HG02973 (cell line): Measurements from ENCODE around the gene PADI3.

Experiments
- ATAC-seq: cut with Tn5 transposase; IDR thresholded peaks from one replicate; pipeline ENCODE4 v1.9.1; 2021; ENCODE audit warnings: moderate library complexity; ENCODE audit not compliant: unreplicated experiment

The PADI3 gene

GRCh38 chr1:17270891-17271765 is 22.2 kb downstream of the PADI3 start:
- no peak for ATAC-seq

DNA sequence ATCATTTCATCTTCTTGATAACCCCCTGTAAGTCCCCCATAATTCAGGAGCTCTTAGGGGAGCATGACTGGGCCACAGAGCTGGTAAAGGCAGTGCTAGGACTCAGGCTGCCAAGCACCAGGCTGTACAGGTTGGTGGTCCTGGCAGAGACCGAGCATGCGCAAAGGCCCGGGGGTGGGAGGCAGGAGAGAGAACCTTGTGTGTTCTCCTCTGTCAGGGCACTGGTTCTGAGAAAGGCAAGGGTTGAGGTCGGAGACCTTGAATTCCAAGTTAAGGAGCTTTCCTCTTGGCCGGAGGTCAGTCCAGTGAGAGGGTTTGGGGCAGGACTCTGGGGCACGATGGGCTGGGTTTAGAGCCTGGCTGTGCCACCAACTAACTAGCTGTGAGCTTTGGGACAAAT is 23.2 kb downstream of the PADI3 start:
- ATAC-seq = no peak

- no peak for ATAC-seq
Measured at GRCh38 chr1:17272646-17273045, 23.7 kb downstream of the PADI3 start.

GRCh38 chr1:17273096-17273495 is 24.2 kb downstream of the PADI3 start:
- no peak for ATAC-seq

DNA sequence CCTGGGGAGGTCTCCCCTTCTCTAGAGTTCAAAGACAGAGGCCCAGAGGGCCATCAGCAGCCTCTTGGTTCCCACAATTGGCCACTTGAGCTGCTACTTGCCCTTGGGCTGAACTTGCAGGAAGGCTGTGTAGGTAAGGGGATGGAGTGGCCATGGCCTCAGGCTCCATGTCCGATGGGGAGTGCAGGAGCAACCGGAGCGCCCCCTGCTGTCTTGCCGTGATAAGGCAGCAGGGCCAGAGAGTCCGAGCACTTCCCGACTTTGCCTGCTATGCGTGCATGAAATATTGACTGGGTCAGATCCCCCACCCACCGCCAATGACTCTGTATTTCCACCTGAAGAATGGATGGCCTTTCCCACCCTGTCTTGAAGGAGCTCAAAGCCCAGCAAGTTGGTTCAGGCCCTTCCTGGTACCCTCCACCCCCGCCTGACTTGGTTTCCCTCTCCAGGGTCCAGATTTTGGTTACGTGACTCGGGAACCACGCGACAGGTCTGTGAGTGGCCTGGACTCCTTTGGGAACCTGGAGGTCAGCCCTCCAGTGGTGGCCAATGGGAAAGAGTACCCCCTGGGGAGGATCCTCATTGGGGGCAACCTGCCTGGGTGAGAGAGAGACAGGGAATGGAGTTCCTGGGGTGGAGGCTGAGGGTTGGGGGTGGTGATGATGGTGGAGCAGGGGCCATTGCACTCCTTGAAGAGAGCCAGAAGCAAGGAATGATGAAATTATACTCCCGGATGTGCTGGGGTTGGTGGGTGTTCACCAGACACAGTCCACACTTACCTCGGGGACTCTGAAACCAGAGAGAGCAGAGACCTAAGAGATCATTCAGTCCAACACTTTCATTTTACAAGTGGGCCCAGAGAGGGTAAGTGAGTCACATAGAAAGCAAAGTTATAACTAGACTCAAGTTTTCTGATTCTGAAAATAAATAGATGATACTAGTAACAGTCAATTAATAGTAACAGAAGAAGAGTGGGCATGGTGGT is 25.6 kb downstream of the PADI3 start:
- ATAC-seq = no peak

GRCh38 chr1:17276568-17276967 is 27.7 kb downstream of the PADI3 start:
- ATAC-seq = no peak

GRCh38 chr1:17277511-17278159 is 28.7 kb downstream of the PADI3 start:
- ATAC-seq = no peak

DNA sequence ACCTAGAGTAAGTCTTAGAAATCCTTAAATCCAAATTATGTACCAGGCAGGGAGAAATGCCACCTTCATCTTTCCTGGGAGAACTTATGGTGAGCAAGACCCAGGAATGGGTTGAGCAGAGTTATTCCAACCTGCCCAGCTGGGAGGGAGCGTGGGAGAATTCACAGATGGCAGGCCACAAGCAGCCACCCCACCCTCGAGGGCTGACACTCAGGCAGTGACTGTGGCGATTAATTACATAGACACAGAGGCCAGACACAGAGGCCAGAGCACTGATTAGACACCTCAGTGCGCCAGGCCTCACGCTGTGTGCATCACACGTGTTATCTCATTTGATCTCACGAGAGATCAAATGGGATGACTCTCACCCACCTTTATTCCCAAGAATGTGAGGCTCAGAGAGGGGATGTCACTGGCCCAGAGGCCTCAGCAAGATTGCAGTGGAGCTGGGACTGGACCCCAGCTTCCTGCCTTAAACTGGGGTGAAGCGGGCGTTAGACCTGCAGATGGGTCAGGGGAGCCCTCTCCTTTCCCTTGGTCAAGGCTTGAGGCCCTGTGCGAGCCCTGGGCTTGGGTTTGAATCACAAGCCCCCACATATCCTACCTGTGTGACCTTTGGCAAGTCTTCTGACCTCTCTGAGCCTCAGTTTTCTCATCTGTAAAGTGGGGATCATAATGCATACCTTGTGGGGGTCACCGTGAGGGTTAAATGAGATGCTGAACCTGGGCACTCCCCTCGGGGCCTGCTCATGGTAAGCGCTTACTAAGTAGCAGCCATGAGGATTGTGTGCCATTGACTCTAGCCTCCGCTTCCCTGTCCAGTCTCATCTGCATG is 30.3 kb downstream of the PADI3 start:
- no peak for ATAC-seq

DNA sequence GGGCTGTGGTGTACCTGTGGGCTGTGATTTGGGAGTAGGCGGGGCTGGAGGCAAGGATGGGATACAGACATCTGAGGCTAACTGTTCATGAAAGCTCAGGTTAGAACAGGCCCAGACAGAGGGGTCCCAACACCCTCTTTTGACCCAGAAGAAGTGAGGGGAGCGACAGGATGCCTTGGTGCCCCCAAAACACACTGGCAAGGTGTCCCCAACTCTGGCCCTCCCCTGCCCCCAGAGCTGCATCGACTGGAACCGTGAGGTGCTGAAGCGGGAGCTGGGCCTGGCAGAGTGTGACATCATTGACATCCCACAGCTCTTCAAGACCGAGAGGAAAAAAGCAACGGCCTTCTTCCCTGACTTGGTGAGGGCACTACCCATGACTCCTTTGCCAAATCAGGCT is 31.5 kb downstream of the PADI3 start:
- no peak for ATAC-seq

GRCh38 chr1:17280894-17281293 is 32.0 kb downstream of the PADI3 start:
- no peak for ATAC-seq

DNA sequence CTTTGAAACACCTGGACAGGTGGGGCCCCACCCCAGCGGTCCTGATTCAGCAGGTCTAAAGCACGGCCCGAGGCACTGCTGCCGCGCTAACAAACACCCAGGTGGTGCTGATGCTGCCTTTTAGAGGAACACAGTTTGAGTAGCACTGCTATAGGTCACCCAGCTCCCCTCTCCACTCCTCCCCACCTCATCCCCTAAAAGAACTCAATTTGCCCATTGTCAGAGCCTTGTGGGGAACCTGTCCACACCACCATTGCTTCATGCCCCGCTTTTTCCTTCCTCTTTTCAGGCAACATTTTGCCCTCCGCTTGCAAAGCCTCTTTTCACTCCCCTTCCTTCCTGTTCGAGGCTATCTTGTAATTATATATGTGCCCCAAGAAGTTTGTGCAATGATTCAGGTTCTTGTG is 32.9 kb downstream of the PADI3 start:
- ATAC-seq = no peak

DNA sequence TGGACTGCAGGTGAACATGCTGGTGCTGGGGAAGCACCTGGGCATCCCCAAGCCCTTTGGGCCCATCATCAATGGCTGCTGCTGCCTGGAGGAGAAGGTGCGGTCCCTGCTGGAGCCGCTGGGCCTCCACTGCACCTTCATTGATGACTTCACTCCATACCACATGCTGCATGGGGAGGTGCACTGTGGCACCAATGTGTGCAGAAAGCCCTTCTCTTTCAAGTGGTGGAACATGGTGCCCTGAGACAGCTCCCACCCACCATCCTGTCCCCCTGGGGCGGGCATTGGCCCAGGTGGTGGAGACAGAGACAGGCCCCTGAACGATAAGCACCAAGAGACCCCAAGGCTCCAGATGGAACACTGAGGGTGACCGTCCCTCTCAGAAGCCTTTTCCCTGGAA is 33.9 kb downstream of the PADI3 start:
- no peak for ATAC-seq

DNA sequence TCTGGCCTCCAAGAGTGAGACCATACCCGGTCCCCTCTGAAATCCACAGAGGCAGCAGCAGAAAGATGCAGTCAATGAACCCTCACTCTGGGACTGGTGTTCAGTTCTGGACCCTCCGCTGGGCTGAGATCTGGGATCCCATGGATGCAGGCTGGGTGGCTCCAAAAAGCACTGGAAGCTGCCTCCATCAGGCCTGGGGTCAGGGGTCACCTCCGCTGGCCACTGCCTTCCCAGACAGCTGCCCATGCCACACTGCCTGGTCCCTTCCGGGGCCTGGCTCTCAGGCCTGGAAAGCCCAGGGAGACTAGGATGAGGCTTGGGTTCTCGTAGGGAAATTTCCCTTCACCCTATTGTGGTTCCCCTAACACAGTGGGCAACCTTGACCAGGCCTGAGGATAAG is 37.7 kb downstream of the PADI3 start:
- ATAC-seq = no peak

DNA sequence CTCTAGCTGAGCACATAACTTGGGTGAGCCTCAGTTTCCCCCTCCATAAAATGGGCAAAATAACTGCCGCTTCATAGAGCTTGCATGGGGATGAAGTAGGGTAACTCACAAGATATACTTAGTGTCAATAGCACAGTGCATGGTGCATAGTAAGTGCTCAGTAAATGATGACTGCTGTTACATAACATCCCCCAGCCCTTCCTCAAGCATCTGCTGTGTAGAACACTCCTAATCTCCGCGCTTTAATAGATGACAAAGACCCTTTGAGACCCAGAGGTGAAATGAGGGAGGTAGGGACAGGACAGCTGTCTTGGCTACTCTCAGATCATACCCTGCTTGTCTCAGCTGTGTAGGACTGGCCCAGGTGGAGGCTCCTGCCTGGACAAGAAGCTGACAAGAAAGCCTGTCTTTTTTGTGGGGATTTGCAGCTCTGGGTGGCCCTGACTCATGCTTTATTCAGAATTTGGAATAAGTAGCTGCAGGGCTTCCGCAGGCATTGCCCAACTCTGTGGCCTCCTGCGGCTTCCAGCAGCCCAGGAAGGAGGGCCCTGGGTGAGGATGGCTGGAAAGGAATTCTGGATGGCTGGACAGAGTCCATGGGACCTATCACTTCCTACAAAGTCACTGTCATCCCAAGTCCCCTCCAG is 38.4 kb downstream of the PADI3 start:
- no peak for ATAC-seq

DNA sequence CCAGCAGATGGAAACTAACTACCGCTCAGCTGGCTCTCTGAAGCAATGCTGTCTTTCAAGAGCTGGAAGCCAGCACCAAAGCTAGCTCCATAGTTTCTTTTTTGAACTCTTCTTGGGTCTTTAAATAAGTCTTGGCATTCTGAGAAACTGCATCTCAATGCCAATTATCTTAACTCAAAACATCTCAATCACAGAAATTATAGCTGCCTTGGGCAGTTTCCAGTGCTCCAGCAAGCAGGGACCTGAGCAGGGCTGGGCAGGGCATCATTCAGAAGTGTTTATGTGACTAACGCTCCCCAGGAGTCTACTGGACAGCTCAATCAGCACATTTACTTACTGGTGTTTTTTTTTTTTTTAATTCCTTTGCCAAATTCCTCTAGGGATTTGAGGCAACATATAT is 40.8 kb downstream of the PADI3 start:
- no peak for ATAC-seq

DNA sequence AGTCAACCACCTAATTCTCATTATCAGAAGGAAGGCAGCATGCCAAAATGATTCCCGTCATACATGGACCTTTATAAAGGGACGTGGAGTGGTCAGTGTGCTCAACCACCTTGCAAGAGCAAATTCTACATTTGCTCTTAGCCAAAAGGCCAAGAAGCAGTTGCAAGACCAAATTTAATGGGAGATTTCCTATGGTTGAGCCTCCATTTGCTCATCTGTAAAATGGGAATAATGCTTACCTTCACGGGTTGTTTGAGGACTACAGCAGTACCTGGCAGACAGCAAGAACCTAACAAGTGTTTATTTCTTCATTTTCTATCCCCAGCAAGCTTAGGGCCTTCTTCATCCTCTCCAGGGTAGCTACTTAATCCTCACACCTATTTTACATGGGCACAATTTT is 41.7 kb downstream of the PADI3 start:
- ATAC-seq = no peak

DNA sequence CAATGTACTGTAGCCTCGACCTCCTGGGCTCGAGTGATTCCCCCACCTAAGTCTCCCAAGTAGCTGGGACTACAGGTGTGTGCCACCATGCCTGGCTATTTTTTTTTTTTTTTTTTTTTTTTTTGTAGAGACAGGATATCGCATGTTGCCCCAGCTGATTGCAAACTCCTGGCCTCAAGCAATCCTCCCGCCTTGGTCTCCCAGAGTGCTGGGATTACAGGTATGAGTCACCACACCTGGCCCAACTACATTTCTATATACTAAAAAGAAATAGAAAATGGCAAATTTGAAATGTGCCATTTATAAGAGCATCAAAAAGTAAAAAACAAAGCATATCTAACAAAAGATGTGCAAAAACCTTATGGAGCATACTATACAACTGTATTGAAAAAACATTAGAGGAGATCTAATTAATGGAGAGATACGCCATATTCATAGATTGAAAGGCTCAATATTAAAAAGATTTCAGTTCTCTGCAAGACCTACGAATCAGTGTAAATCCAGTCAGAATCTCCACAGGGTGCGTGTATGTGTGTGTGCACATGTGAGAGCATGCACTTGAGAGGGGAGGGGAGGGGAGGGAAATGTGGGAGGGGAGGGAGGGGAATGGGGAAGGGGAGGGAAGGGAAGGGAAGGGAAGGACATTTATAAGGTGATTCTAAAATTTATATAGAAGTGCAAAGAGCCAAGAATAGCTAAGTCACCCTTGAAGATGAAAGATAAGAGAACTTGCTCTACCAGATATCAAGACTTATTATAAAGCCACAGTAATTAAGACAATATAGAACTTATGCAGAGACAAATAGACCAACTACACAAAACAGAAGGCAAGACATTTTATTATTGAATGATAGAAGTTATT is 43.6 kb downstream of the PADI3 start:
- no peak for ATAC-seq

DNA sequence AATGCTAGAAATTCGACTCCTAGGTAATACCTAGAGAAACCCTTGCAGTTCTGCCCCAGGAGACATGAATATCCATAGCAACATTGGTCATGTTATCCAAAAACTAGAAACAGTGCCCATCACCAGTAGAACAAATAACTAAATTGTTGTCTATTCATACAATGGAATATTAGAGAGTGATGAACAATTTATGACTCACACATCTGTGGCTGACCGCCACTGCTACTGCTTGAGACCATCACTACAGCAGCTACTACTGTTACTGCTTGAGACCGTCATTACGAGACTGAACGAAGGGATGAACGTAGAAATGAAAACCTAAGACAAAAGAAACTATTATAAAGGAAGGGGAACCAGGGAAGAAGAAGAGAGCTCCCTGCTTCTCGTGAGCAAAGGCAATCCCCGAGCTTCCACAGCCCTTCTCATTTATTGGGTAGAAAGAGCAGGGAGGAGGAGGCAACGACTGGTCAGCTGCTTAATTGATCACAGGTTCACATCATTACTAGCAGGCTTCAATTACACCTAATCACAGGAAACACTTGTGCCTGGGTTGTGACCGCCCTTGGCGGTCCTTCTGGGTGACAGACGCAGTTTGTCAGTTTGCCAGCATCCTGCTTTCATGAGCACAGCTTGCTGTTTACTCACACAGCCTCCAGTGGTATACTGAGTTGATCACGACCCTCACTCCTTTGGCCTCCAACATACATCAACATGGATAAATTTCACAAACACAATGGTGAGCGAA is 45.0 kb downstream of the PADI3 start:
- no peak for ATAC-seq
